ENCODE measurements around the gene ADCY3.

GRCh38 chr2:24883946-24884345 lies 36.1 kb downstream of the ADCY3 start:
- TF ChIP-seq POLR2A (IDR thresholded peaks at IDR 0.05; ENCODE audit: low read depth, low read length) (no peak), POLR2AphosphoS5 (IDR thresholded peaks at IDR 0.05; ENCODE audit: low read depth, low read length) (no peak), TAF1 (IDR thresholded peaks at IDR 0.05; ENCODE audit: borderline replicate concordance, low read depth, low read length) (no peak)

All from GM12892 (cell line).